Muscle of leg (tissue), 11 donors: ENCODE results near the gene ATG5. TPM values are rescaled to one million over a fixed set of nuclear protein-coding genes. Genes with fewer than 3 reads are reported as not detected.

ENCODE experiments used
- DNase-seq: peaks from one replicate; pipeline ENCODE4 v3.0.0; 2013
- H3K27ac ChIP-seq: one replicate; pipeline ENCODE4 v1.5.1; 2013; ENCODE audit warnings: mild to moderate bottlenecking, low read length, control low read depth
- H3K27me3 ChIP-seq: one replicate; pipeline ENCODE4 v1.6.1; 2013; ENCODE audit warnings: low read length; ENCODE audit not compliant: control insufficient read depth, insufficient read depth
- H3K36me3 ChIP-seq: one replicate; pipeline ENCODE4 v1.6.1; 2013; ENCODE audit warnings: low read length; ENCODE audit not compliant: control insufficient read depth, insufficient read depth
- H3K4me1 ChIP-seq: one replicate; pipeline ENCODE4 v1.6.1; 2013; ENCODE audit warnings: low read length; ENCODE audit not compliant: control insufficient read depth, insufficient read depth
- H3K4me3 ChIP-seq: one replicate; pipeline ENCODE4 v1.5.1; 2013; ENCODE audit warnings: low read length, control low read depth
- H3K9me3 ChIP-seq: replicated peaks from 2 replicates; pipeline ENCODE4 v1.6.1; 2013; ENCODE audit warnings: low read depth, low read length; ENCODE audit not compliant: control insufficient read depth
- WGBS: methylation state at CpG from one replicate; pipeline ENCODE4 v1.1.5; 2013; ENCODE audit warnings: missing lambda C conversion rate; ENCODE audit not compliant: insufficient coverage; 5-methylcytosine and 5-hydroxymethylcytosine counted together
- polyA plus RNA-seq, 8 donors: library from polyadenylated mRNA; unstranded; fragments of 120-200 nt; gene quantifications; one replicate each; pipeline versions ENCODE4 v1.2.1 to v1.2.3, GENCODE V29; 2013; ENCODE audit warnings: inconsistent platforms in 1 of 8, low replicate concordance in 1 of 8; ENCODE audit not compliant: insufficient read length in 8 of 8, insufficient read depth in 1 of 8
- total RNA-seq: library from RNA; stranded (reverse); fragments of 120-200 nt; gene quantifications from one replicate; pipeline ENCODE4 v1.2.4, GENCODE V29; 2013

The ATG5 gene
- total and polyA plus RNA-seq, 9 donors, result 19.2 to 29.8 (median 23.9) TPM

GRCh38 chr6:106227612-106228507 is 97.7 kb downstream of the ATG5 start:
- 93% methylated on average over 16 of the region's 17 CpGs for WGBS
- DNase-seq, result no peak
- Histone ChIP-seq H3K9me3 (peaks cover 4% of the 10 kb centered on the region), H3K27ac (no peak overlapping the region), H3K27me3 (no peaks in the 10 kb centered on the region), H3K4me3 (no peak overlapping the region), H3K4me1 (no peaks in the 10 kb centered on the region), H3K36me3 (no peaks in the 10 kb centered on the region)

GRCh38 chr6:106226676-106227075 is 98.9 kb downstream of the ATG5 start:
- Histone ChIP-seq H3K4me3 (no peak overlapping the region), H3K27ac (no peak overlapping the region), H3K9me3 (peaks cover 4% of the 10 kb centered on the region), H3K27me3 (no peaks in the 10 kb centered on the region), H3K36me3 (no peaks in the 10 kb centered on the region), H3K4me1 (no peaks in the 10 kb centered on the region)
- no peak for DNase-seq
- no CpG with 5 or more reads among the region's 2 CpGs for WGBS

- H3K4me3 ChIP-seq, result no peak overlapping the region
- no peaks in the 10 kb centered on the region for H3K36me3 ChIP-seq
- H3K27me3 ChIP-seq, result no peaks in the 10 kb centered on the region
- H3K27ac ChIP-seq, result no peak overlapping the region
- H3K9me3 ChIP-seq, result peaks cover 4% of the 10 kb centered on the region
- H3K4me1 ChIP-seq, result no peaks in the 10 kb centered on the region
- no peak for DNase-seq
These were observed 100.0 kb downstream of the ATG5 start for GRCh38 chr6:106225581-106225980.

GRCh38 chr6:106223300-106223930 is 102.1 kb downstream of the ATG5 start:
- Histone ChIP-seq H3K36me3 (no peaks in the 10 kb centered on the region), H3K4me3 (no peak overlapping the region), H3K27me3 (no peaks in the 10 kb centered on the region), H3K27ac (no peak overlapping the region), H3K4me1 (no peaks in the 10 kb centered on the region), H3K9me3 (peaks cover 1% of the 10 kb centered on the region)
- DNase-seq, result peak; percentile 69
- no CpG with 5 or more reads among the region's 2 CpGs for WGBS

- no peaks in the 10 kb centered on the region for H3K9me3 ChIP-seq
- no peaks in the 10 kb centered on the region for H3K27me3 ChIP-seq
- no peak for DNase-seq
- no peak overlapping the region for H3K4me3 ChIP-seq
- no peak overlapping the region for H3K27ac ChIP-seq
- no peaks in the 10 kb centered on the region for H3K36me3 ChIP-seq
- H3K4me1 ChIP-seq, result no peaks in the 10 kb centered on the region
These were observed 105.1 kb downstream of the ATG5 start for GRCh38 chr6:106220485-106220884.

- Histone ChIP-seq H3K4me3 (no peak overlapping the region), H3K4me1 (no peaks in the 10 kb centered on the region), H3K27ac (no peak overlapping the region), H3K36me3 (no peaks in the 10 kb centered on the region), H3K27me3 (no peaks in the 10 kb centered on the region), H3K9me3 (no peaks in the 10 kb centered on the region)
- no peak for DNase-seq
- WGBS, result 100% methylated on average over 1 of the region's 1 CpG
These were observed 109.0 kb downstream of the ATG5 start for GRCh38 chr6:106216527-106216926.

DNA sequence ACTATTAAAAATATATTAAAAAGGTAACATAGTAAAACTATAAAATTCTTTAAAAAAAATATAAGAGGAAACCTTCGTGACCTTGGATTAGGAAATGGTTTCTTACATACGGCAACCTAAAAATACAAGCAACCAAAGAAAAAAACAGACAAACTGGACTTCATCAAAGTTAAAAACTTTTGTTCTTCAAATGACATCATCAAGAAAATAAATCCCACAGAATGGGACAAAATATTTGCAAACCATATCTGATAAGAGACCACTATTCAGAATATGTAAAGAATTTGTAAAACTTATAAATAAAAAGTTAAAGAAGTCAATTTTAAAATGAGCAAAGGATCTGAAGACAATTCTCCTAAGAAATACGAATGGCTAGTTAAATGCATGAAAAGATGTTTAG is 110.0 kb downstream of the ATG5 start:
- no CpG with 5 or more reads among the region's 3 CpGs for WGBS
- H3K9me3 ChIP-seq, result no peaks in the 10 kb centered on the region
- no peak overlapping the region for H3K4me3 ChIP-seq
- no peak overlapping the region for H3K27ac ChIP-seq
- no peaks in the 10 kb centered on the region for H3K4me1 ChIP-seq
- no peak for DNase-seq
- H3K36me3 ChIP-seq, result no peaks in the 10 kb centered on the region
- no peaks in the 10 kb centered on the region for H3K27me3 ChIP-seq

GRCh38 chr6:106214531-106214930 is 111.0 kb downstream of the ATG5 start:
- H3K27me3 ChIP-seq, result no peaks in the 10 kb centered on the region
- H3K9me3 ChIP-seq, result no peaks in the 10 kb centered on the region
- DNase-seq, result no peak
- no peak overlapping the region for H3K4me3 ChIP-seq
- WGBS, result no CpG with 5 or more reads among the region's 4 CpGs
- no peaks in the 10 kb centered on the region for H3K4me1 ChIP-seq
- no peaks in the 10 kb centered on the region for H3K36me3 ChIP-seq
- H3K27ac ChIP-seq, result no peak overlapping the region

- Histone ChIP-seq H3K4me3 (no peak overlapping the region), H3K9me3 (no peaks in the 10 kb centered on the region), H3K27ac (no peak overlapping the region), H3K27me3 (no peaks in the 10 kb centered on the region), H3K4me1 (no peaks in the 10 kb centered on the region), H3K36me3 (no peaks in the 10 kb centered on the region)
- no peak for DNase-seq
- WGBS, result no CpG with 5 or more reads among the region's 2 CpGs
These were observed 111.8 kb downstream of the ATG5 start for GRCh38 chr6:106213660-106214289.

DNA sequence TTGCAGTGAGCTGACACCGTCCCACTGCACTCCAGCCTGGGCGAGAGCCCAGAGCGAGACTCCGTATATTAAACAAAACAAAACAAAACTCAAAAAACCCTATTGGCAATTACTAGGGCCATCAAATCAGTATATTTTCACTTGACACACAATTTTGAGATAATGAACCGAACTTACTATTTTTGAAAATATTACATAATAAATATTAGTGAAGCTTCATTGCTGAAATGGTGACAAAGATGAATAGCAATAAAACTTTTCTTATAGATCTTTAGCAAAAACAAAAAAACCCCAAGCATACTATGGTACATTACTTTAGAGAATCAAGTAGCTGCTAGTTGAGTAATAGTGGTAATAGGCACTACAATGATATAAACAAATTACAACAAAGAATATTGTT is 113.0 kb downstream of the ATG5 start:
- no CpG with 5 or more reads among the region's 5 CpGs for WGBS
- Histone ChIP-seq H3K4me3 (no peak overlapping the region), H3K4me1 (no peaks in the 10 kb centered on the region), H3K9me3 (no peaks in the 10 kb centered on the region), H3K27me3 (no peaks in the 10 kb centered on the region), H3K27ac (no peak overlapping the region), H3K36me3 (no peaks in the 10 kb centered on the region)
- no peak for DNase-seq
